Measurements from ENCODE around the gene VSNL1. TPM values are rescaled to one million over a fixed set of nuclear protein-coding genes. Genes with fewer than 3 reads are reported as not detected.
A peak's percentile ranks its signal among the peaks of the same experiment; 100 is the strongest.

The VSNL1 gene
- total RNA-seq, 1 donor: 0.36 TPM

- Histone ChIP-seq H3K79me2 (ENCODE audit: insufficient read depth, low read length) (no peaks in the 10 kb centered on the region), H3K4me3 (ENCODE audit: insufficient read depth, low read length) (peak overlapping the region; percentile 69), H3K27ac (ENCODE audit: low read depth, low read length) (no peak overlapping the region), H4K20me1 (ENCODE audit: insufficient read depth, low read length) (no peaks in the 10 kb centered on the region), H2AFZ (ENCODE audit: low read length) (peak overlapping the region; percentile 76), H3K4me1 (ENCODE audit: insufficient read depth, low read length) (no peaks in the 10 kb centered on the region), H3K9me3 (ENCODE audit: low read depth, low read length) (no peaks in the 10 kb centered on the region), H3K4me2 (ENCODE audit: insufficient read depth, low read length) (peak overlapping the region; percentile 88), H3K36me3 (ENCODE audit: insufficient read depth, low read length) (no peaks in the 10 kb centered on the region), H3K27me3 (ENCODE audit: insufficient read depth, low read length) (peaks cover 55% of the 10 kb centered on the region)
- DNase-seq (ENCODE audit: insufficient read length, low spot score, missing footprints): peak; percentile 76
- no peak for TF ChIP-seq CTCF (IDR thresholded peaks at IDR 0.05; ENCODE audit: extremely low read depth, low read depth, low read length)
These were observed 2.3 kb upstream of the VSNL1 start for GRCh38 chr2:17538022-17538843.

DNA sequence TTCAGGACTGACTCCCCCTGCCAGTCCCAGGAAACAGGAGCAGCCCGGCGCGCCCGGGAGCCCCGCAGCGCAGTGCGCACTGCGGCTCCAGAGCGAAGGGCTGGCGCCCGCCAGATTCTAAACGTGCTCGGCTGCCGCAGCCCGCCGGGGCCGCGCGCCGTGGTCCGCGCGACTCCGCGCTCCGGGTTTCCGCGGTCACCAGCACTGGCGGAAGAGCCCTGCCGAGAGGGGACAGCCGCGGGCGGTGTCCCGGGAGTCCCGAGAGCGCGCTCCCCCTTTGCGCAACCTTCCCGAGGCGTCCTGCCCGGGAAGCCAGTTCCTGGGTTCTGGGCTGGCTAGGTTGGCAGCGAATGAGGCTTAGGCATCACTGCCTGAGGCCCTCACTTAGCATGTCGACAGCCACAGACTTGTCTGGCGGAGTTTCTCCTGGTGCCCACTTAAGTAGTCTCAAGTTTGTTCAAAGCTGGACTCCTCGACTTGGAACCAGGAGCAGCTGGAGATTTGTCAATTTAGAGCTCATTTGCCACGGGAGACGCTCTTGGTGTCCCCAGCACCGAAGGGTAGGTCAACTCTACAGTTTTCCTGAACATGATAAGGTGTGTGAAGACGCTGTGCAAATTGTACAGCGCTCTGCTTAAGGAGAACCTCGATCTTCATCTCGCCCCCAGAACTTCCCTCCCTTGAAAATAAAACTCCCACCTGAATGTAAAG, 1.5 kb upstream of the VSNL1 start:
- Histone ChIP-seq H3K9me3 (ENCODE audit: low read depth, low read length) (no peaks in the 10 kb centered on the region), H3K79me2 (ENCODE audit: insufficient read depth, low read length) (no peaks in the 10 kb centered on the region), H4K20me1 (ENCODE audit: insufficient read depth, low read length) (no peaks in the 10 kb centered on the region), H3K27me3 (ENCODE audit: insufficient read depth, low read length) (peaks cover 55% of the 10 kb centered on the region), H2AFZ (ENCODE audit: low read length) (peak overlapping the region; percentile 76), H3K27ac (ENCODE audit: low read depth, low read length) (no peak overlapping the region), H3K4me3 (ENCODE audit: insufficient read depth, low read length) (peak overlapping the region; percentile 69), H3K36me3 (ENCODE audit: insufficient read depth, low read length) (no peaks in the 10 kb centered on the region), H3K4me2 (ENCODE audit: insufficient read depth, low read length) (peak overlapping the region; percentile 88), H3K4me1 (ENCODE audit: insufficient read depth, low read length) (no peaks in the 10 kb centered on the region)
- DNase-seq (ENCODE audit: insufficient read length, low spot score, missing footprints): peak; percentile 79
- TF ChIP-seq CTCF (IDR thresholded peaks at IDR 0.05; ENCODE audit: extremely low read depth, low read depth, low read length): no peak

DNA sequence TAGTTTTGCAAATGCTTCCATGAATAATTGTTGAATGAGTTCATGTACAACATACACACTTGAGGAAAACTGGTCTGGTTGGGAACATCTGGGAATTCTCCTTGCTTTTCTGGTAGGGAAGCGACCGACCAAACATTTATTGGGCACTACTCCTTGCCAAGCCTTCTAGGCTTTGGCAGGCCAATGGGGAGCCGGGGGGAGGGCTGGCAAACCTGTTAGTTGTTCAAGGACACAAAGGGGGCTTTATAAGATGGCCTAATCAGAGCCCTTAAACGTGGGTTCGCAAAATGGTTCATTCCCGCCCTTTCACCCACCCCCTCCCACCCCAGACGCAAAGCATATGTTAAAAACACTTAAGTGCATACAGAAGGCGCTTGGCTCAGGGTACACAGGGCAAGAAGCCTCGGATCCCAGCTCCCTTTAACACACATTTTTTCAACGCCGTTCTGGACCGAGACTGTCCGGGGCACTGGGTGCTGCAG, 844 bp upstream of the VSNL1 start:
- peaks cover 5% of the 10 kb centered on the region for H3K4me1 ChIP-seq (ENCODE audit: insufficient read depth, low read length)
- no peak overlapping the region for H2AFZ ChIP-seq (ENCODE audit: low read length)
- H3K4me3 ChIP-seq (ENCODE audit: insufficient read depth, low read length): peak overlapping the region; percentile 67
- H3K79me2 ChIP-seq (ENCODE audit: insufficient read depth, low read length): no peaks in the 10 kb centered on the region
- H4K20me1 ChIP-seq (ENCODE audit: insufficient read depth, low read length): no peaks in the 10 kb centered on the region
- peak overlapping the region; percentile 88 for H3K4me2 ChIP-seq (ENCODE audit: insufficient read depth, low read length)
- no peak overlapping the region for H3K27ac ChIP-seq (ENCODE audit: low read depth, low read length)
- no peaks in the 10 kb centered on the region for H3K9me3 ChIP-seq (ENCODE audit: low read depth, low read length)
- no peaks in the 10 kb centered on the region for H3K36me3 ChIP-seq (ENCODE audit: insufficient read depth, low read length)
- DNase-seq (ENCODE audit: insufficient read length, low spot score, missing footprints): peak; percentile 60
- peaks cover 55% of the 10 kb centered on the region for H3K27me3 ChIP-seq (ENCODE audit: insufficient read depth, low read length)
- TF ChIP-seq CTCF (IDR thresholded peaks at IDR 0.05; ENCODE audit: extremely low read depth, low read depth, low read length): no peak

All from osteoblast (primary cell).